Activated T-helper 1 cell treated with Interleukin-2 at 50 U/mL for 16 hours (primary cell): ENCODE results near the gene EZR.
"Not testable (repeated sequence)": the region's sequence is repeated elsewhere in the genome, so short reads cannot be mapped to it uniquely, and the experiment has no call there.

Source experiments
- DNase-seq: peaks from one replicate; pipeline ENCODE4 v3.0.0-alpha.2; 2020; ENCODE audit warnings: low read depth

The EZR gene

GRCh38 chr6:158841358-158841757 lies 22.2 kb upstream of the EZR start:
- no peak for DNase-seq

- no peak for DNase-seq
Observed at GRCh38 chr6:158840465-158840864, 21.3 kb upstream of the EZR start.

- DNase-seq, result no peak
Observed at GRCh38 chr6:158839796-158840195, 20.6 kb upstream of the EZR start.

- DNase-seq, result not testable (repeated sequence)
Observed at GRCh38 chr6:158838790-158839189, 19.6 kb upstream of the EZR start.

GRCh38 chr6:158837684-158838625 lies 18.8 kb upstream of the EZR start:
- DNase-seq, result no peak

GRCh38 chr6:158836625-158837311 lies 17.6 kb upstream of the EZR start:
- no peak for DNase-seq

GRCh38 chr6:158835616-158836221 lies 16.6 kb upstream of the EZR start:
- DNase-seq, result no peak

- DNase-seq, result no peak
Observed at GRCh38 chr6:158834675-158835385, 15.7 kb upstream of the EZR start.

GRCh38 chr6:158832807-158833206 lies 13.6 kb upstream of the EZR start:
- DNase-seq, result not testable (repeated sequence)

- DNase-seq, result no peak
Observed at GRCh38 chr6:158832026-158832425, 12.9 kb upstream of the EZR start.

GRCh38 chr6:158831571-158831970 lies 12.4 kb upstream of the EZR start:
- DNase-seq, result no peak

GRCh38 chr6:158830736-158831135 lies 11.6 kb upstream of the EZR start:
- no peak for DNase-seq

- DNase-seq, result no peak
Observed at GRCh38 chr6:158828807-158829206, 9.6 kb upstream of the EZR start.

- DNase-seq, result no peak
Observed at GRCh38 chr6:158826819-158827501, 7.8 kb upstream of the EZR start.

- DNase-seq, result no peak
Observed at GRCh38 chr6:158825951-158826306, 6.8 kb upstream of the EZR start.

GRCh38 chr6:158825038-158825950 lies 6.1 kb upstream of the EZR start:
- no peak for DNase-seq

- DNase-seq, result not testable (repeated sequence)
Observed at GRCh38 chr6:158823616-158824015, 4.4 kb upstream of the EZR start.

GRCh38 chr6:158819977-158820622 lies 932 bp upstream of the EZR start:
- DNase-seq, result no peak

GRCh38 chr6:158818581-158819212 lies 471 bp downstream of the EZR start:
- DNase-seq, result peak; percentile 47
